Fibroblast of lung (primary cell): ENCODE results near the gene KRT6C. TPM values are rescaled to one million over a fixed set of nuclear protein-coding genes. Genes with fewer than 3 reads are reported as not detected.

ENCODE experiments used
- DNase-seq, 2 donors: peaks; one replicate each; pipeline versions ENCODE4 v3.0.0 to v3.0.0-alpha.2; 2010; ENCODE audit warnings: low read depth in 2 of 2
- H2AFZ ChIP-seq: 2 replicates; pipeline ENCODE4 v1.5.1; 2012; ENCODE audit warnings: low read length, control low read depth, inconsistent platforms
- H3K27ac ChIP-seq: 2 replicates; pipeline ENCODE4 v1.5.1; 2011; ENCODE audit warnings: low read length, control low read depth; ENCODE audit not compliant: insufficient read depth
- H3K27me3 ChIP-seq: 2 replicates; pipeline ENCODE4 v1.5.1; 2011; ENCODE audit warnings: mild to moderate bottlenecking, low read length; ENCODE audit not compliant: control insufficient read depth, insufficient read depth
- H3K36me3 ChIP-seq: 2 replicates; pipeline ENCODE4 v1.5.1; 2011; ENCODE audit warnings: low read length; ENCODE audit not compliant: control insufficient read depth, insufficient read depth
- H3K4me1 ChIP-seq: 2 replicates; pipeline ENCODE4 v1.5.1; 2011; ENCODE audit warnings: low read length; ENCODE audit not compliant: control insufficient read depth, insufficient read depth; ENCODE audit errors: extremely low read depth
- H3K4me2 ChIP-seq: 2 replicates; pipeline ENCODE4 v1.5.1; 2011; ENCODE audit warnings: low read length, control low read depth; ENCODE audit not compliant: insufficient read depth; ENCODE audit errors: extremely low read depth
- H3K4me3 ChIP-seq, 4 experiments: fragments of 200-600 bp in 1 of 4; sonication (generic) in 1 of 4; replicated peaks in 1 of 4; 2 replicates each; pipeline ENCODE4 v1.5.1; 2011 to 2016; ENCODE audit warnings: low read length in 4 of 4, low read depth in 3 of 4, mild to moderate bottlenecking in 3 of 4, control low read depth in 2 of 4, inconsistent platforms in 1 of 4, mixed read lengths in 1 of 4; ENCODE audit not compliant: insufficient read depth in 1 of 4; ENCODE audit errors: control extremely low read depth in 1 of 4
- H3K79me2 ChIP-seq: 2 replicates; pipeline ENCODE4 v1.5.1; 2012; ENCODE audit warnings: mild to moderate bottlenecking, low read length, inconsistent platforms; ENCODE audit not compliant: control insufficient read depth, insufficient read depth
- H3K9ac ChIP-seq: 2 replicates; pipeline ENCODE4 v1.5.1; 2011; ENCODE audit warnings: mild to moderate bottlenecking, low read length, control low read depth; ENCODE audit not compliant: insufficient read depth
- H3K9me3 ChIP-seq: 2 replicates; pipeline ENCODE4 v1.5.1; 2012; ENCODE audit warnings: low read depth, low read length; ENCODE audit not compliant: control insufficient read depth, insufficient read depth
- H4K20me1 ChIP-seq: 2 replicates; pipeline ENCODE4 v1.5.1; 2011; ENCODE audit warnings: low read length; ENCODE audit not compliant: control insufficient read depth, insufficient read depth; ENCODE audit errors: extremely low read depth
- CTCF ChIP-seq, 2 donors: IDR thresholded peaks in 1 of 2; conservative IDR thresholded peaks in 1 of 2; 1 replicate in 1 of 2; 2 replicates in 1 of 2; pipeline ENCODE4 v1.5.1; 2011 to 2012; ENCODE audit warnings: low read length in 2 of 2, control low read depth in 1 of 2, inconsistent platforms in 1 of 2, low read depth in 1 of 2, mild to moderate bottlenecking in 1 of 2
- EZH2 ChIP-seq: IDR thresholded peaks from 2 replicates; pipeline ENCODE4 v1.5.1; 2012; ENCODE audit warnings: low read length, control low read depth, mild to moderate bottlenecking; ENCODE audit errors: missing control alignments
- polyA plus RNA-seq, 2 donors: library from polyadenylated mRNA; depleted of rRNA in 1 of 2; stranded (reverse) in 1 of 2; unstranded in 1 of 2; fragments of >200 nt; gene quantifications; 2 replicates each; pipeline ENCODE4 v1.2.1, GENCODE V29; 2011 to 2012; ENCODE audit warnings: missing spikeins in 1 of 2
- total RNA-seq: library from RNA; depleted of rRNA; stranded (reverse); fragments of >200 nt; gene quantifications from 2 replicates; pipeline ENCODE4 v1.2.1, GENCODE V29; 2014

The KRT6C gene
- total and polyA plus RNA-seq, 2 donors (not counting 1 experiment from before 2014, with no cell fraction given) = not detected

DNA sequence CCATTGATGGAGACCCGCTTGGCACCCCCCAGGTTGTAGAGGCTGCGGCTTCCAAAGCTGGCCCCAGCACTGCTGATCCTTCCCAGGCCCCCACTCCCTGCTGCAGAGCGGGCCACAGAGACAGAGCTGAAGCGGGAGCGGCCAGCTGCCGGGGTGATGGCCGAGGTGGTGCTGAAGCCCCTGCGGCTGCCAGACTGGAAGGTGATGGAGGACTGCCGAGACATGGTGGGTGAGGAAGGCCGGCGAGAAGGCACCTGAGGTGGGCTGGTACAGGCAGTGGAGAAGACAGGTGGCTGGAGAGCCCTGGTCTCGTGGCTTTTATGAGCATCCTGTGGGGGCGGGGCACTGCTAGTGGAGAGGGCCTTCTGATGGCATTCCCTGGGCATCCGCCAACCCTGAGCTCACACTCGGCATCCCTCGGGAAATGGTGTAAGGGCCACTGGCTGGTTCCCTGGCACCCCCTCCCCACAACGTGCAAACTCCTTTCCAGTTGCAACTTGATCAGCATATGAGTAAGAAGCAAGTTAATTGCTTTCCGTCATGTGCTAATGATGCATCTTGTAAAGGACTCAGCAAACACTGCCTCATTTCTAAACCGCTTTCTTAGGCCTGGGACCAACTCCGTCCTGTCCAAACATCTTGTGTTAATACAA, 39.4 kb downstream of the KRT6C start, which contains the start of gene KRT75:
Gene KRT75 (minus strand): TSS at position 291 of the 653 bp plus-strand sequence. CDS start 67 bp downstream, at position 224.
- Histone ChIP-seq H3K4me2 (no peak within 1 kb of the TSS), H4K20me1 (no peaks in the 10 kb centered on the region), H2AFZ (no peak within 1 kb of the TSS), H3K9me3 (no peaks in the 10 kb centered on the region), H3K4me1 (no peaks in the 10 kb centered on the region), H3K27ac (no peak within 1 kb of the TSS), H3K9ac (no peak within 1 kb of the TSS), H3K4me3 (no peak within 1 kb of the TSS), H3K36me3 (no peaks in the 10 kb centered on the region), H3K27me3 (no peaks in the 10 kb centered on the region), H3K79me2 (no peaks in the 10 kb centered on the region)
- DNase-seq = peak in 1 of 2 donors; percentile 68
- TF ChIP-seq EZH2 (no peak), CTCF (conservative IDR thresholded peaks at IDR 0.05 in 1 of 2, IDR thresholded peaks at IDR 0.05 in 1 of 2; ENCODE audit: low read depth in 1 of 2, low read length in 2 of 2) (no peak)

DNA sequence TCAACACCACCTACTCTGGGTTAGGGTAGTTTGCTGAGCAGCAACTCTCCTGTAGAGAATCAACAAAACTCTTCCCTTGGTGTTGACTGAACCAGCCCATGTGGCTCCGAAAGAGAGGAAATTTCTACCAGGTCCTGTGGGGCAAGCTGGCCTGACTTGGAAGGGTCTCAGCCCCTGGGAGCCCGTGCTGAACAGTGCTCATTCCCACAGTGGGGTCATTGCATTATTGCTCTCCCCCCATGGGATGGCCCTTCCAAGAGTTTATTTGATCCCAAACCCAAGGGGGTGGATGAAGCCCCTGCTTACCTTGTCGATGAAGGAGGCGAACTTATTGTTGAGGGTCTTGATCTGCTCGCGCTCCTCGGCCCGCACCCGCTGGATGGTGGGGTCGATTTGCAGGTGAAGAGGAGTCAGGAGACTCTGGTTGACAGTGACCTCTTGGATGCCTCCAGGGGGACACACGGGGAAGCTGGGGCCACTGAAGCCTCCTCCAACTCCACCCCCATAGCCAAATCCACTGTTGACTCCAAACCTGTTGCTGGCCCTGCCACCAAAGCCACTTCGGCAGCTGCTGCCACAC, 40.0 kb downstream of the KRT6C start:
- no peak overlapping the region for H3K4me2 ChIP-seq
- H3K79me2 ChIP-seq = no peaks in the 10 kb centered on the region
- no peak overlapping the region for H3K4me3 ChIP-seq
- H3K27ac ChIP-seq = no peak overlapping the region
- TF ChIP-seq CTCF (conservative IDR thresholded peaks at IDR 0.05 in 1 of 2, IDR thresholded peaks at IDR 0.05 in 1 of 2; ENCODE audit: low read depth in 1 of 2, low read length in 2 of 2) = no peak
- no peak for TF ChIP-seq EZH2
- H3K27me3 ChIP-seq = no peaks in the 10 kb centered on the region
- no peaks in the 10 kb centered on the region for H3K9me3 ChIP-seq
- no peak overlapping the region for H2AFZ ChIP-seq
- no peaks in the 10 kb centered on the region for H3K4me1 ChIP-seq
- H3K36me3 ChIP-seq = no peaks in the 10 kb centered on the region
- no peak overlapping the region for H3K9ac ChIP-seq
- no peak for DNase-seq
- no peaks in the 10 kb centered on the region for H4K20me1 ChIP-seq

DNA sequence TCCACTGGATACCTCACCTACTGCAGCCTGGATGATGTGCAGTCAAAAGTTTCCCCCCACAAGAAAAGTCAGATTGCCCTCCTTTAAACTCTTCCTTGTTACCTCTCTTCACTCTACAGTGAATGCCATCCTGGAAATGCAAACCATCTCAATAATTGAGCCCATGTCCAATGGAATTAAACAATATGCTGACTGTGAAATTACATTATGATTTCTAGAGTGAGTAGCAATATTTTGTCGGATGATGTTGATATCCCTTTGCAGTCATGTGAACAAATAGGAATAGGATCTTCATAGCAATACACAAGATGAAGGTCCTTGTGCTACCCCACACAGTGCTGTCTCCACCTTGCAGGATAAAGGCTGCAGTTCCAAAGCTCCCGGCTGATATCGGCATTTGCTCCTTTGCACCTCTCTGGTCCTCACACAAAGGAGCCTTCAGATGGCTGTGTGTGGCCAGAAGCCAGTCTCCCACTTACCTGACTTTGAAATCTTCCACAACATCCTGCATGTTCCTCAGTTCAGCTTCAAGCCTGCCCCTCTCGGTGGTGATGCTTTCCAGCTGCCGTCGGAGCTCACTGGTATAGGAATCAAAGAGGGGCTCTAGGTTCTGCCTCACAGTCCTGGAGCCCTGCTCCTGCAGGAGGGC, 40.9 kb downstream of the KRT6C start:
- no peak overlapping the region for H3K9ac ChIP-seq
- no peak overlapping the region for H3K27ac ChIP-seq
- H3K9me3 ChIP-seq = no peaks in the 10 kb centered on the region
- no peaks in the 10 kb centered on the region for H3K4me1 ChIP-seq
- H3K4me3 ChIP-seq = no peak overlapping the region
- H4K20me1 ChIP-seq = no peaks in the 10 kb centered on the region
- no peak overlapping the region for H2AFZ ChIP-seq
- H3K36me3 ChIP-seq = no peaks in the 10 kb centered on the region
- no peak for DNase-seq
- TF ChIP-seq EZH2 = no peak
- H3K4me2 ChIP-seq = no peak overlapping the region
- H3K27me3 ChIP-seq = no peaks in the 10 kb centered on the region
- no peaks in the 10 kb centered on the region for H3K79me2 ChIP-seq
